HG03097 (cell line): ENCODE results near the gene HLA-B.

Experiments used
- ATAC-seq: cut with Tn5 transposase; IDR thresholded peaks from one replicate; pipeline ENCODE4 v1.9.1; 2021; ENCODE audit not compliant: unreplicated experiment, low FRiP score

HLA-B gene

DNA sequence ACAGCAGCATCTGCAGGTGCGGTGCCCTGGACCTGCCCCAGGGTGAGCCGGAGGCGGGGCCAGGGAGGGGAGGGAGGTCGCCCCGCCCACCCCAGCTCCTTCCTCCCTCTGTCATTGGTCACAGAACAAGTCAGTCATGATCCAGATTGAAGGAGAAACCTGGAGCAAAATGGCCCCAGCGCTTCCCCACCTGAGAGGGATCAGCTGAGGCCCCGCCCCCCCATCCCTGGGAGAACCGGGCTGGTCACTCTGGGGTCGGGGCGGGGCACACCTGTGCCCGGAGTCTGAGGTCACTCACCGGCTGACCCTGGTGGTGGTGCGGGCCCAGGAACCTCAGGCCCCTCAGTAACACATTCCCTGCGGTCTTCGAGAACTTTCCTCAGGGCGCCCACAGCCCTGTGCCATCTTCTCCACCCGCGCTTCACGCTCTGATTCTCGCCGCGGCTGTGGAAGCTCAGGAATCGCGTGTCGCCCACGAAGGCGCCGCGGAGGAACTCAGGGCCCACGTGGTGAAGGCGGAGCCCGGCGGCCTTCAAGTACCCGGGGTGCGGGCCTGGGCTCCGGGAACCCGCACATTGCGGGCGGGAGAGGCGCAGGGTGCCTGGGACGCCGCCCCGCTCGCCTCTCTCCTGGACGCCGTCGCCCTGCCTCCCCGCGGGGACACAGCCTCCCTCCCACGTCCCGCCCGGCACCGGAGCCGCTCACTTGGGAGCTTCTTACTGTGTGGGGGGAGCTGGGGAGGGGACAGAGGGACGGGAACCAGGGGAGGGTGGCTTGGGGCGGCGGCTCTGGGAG is 48.7 kb downstream of the HLA-B start:
- no peak for ATAC-seq

DNA sequence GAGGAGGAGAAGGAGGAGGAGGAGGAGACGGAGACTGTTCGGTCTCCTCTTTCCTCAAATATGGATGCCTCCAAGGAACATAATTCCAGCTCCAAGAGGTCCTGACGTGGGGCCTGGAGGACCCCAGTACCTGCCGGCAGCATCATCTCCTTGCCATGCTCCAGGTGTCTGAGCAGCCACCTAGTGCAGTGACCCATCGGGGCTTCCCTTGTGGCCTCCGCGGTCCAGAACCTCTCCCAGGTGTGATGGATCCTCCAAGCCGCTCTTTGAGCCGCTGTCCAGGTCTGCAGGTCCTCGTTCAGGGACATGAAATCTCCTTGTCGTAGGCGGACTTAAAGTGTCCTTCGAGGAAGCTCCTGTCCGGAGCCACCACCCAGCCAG is 49.3 kb downstream of the HLA-B start:
- ATAC-seq, result no peak

DNA sequence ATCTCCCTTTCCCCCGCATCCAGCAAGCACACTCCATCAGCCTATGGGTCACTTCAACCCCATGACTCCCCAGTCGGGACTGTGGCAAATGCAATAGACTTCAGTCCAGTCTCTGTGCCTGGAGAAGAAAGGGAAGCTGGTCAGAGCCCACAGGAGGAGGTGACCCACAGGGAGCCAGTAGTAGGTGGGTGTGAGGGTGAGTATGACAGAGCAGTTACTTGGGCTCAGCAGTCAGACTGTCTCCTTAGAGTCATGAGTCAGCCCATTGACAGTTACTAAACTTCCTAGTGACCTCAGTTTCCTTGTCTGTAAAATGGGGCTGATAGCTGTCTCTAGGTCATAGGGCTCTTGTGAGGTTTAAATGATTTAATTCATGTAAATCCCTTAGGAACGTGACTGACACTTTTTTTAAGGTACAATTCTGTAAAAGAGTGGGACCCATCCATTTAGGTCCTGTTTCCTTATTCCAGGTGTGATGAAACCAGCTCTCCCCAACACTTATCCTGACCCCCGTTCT is 51.2 kb downstream of the HLA-B start:
- ATAC-seq, result no peak

DNA sequence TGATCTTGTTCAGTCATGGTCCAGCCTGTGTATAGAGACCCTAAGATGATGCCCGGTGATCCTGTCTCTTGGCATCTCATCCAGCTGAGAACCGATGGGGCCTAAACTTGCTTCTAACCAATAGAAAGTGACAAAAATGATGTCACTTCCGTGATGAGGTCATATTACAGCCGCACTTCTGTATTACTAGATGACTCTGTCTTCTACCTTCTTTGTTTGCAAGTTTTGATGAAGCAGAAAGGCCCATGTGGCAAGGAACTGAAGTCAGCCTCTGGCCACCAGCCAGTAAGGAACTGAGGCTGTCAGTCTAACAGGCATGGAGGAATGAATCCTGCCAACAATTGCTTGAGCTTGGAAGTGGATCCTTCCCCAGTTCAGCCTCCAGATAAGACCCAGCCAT is 52.3 kb downstream of the HLA-B start:
- no peak for ATAC-seq
